ENCODE measurements around the gene NXPE3. TPM values are rescaled to one million over a fixed set of nuclear protein-coding genes. Genes with fewer than 3 reads are reported as not detected.
"Not testable (repeated sequence)": the region's sequence is repeated elsewhere in the genome, so short reads cannot be mapped to it uniquely, and the experiment has no call there.

NXPE3 gene
- total RNA-seq, 2 experiments from 2014 or later = 37.4 to 37.5 TPM

DNA sequence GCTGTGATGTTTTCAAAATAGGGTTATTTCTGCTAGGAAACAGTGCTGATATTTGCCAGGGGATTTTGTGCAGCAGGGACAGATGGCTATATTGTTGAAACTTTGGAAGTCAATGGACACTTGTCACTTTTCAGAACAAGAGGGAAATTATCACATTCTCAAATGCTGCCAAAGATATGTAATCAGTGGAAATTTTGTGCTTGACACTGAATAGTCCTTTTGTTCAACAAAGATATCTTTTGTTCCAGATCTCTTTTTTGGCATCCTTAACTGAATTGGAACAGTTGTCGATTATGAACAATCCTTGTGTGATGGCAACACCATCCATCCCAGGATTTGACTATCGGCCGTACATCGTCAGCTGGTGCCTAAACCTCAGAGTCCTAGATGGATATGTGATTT is 46.8 kb upstream of the NXPE3 start:
- Mint-ChIP-seq H3K36me3 (ENCODE audit: low read depth) (peaks cover 86% of the 10 kb centered on the region), H3K27me3 (no peaks in the 10 kb centered on the region), H3K9me3 (no peaks in the 10 kb centered on the region), H3K4me3 (no peak overlapping the region), H3K27ac (no peak overlapping the region), H3K4me1 (ENCODE audit: low read depth) (no peaks in the 10 kb centered on the region)
- Histone ChIP-seq H3K4me1 (ENCODE audit: insufficient read depth, low read length) (no peaks in the 10 kb centered on the region), H3K27ac (ENCODE audit: low read depth in 1 of 2, low read length in 2 of 2) (no peak overlapping the region), H3K4me3 (ENCODE audit: low read length) (no peak overlapping the region), H3K27me3 (ENCODE audit: control insufficient read depth in 1 of 2, insufficient read depth in 2 of 2, low read length in 2 of 2) (no peaks in the 10 kb centered on the region), H3K9me3 (ENCODE audit: control insufficient read depth in 1 of 2, insufficient read depth in 1 of 2, low read length in 2 of 2) (no peaks in the 10 kb centered on the region), H3K36me3 (ENCODE audit: insufficient read depth, low read length) (peaks cover 82% of the 10 kb centered on the region)
- CTCF ChIA-PET = no interaction called here
- no peak for TF ChIP-seq CTCF (IDR thresholded peaks at IDR 0.05)
- ATAC-seq (ENCODE audit: poor library complexity) (no peak), DNase-seq (no peak)
- POLR2A ChIA-PET = interaction anchor here (0.9 kb wide), 1 partner anchor 8 kb away, joined by 5 read pairs; the partner anchor contains the start of gene CEP97
- intact Hi-C loops (cut with DNase I, micrococcal nuclease) = no loop called here

DNA sequence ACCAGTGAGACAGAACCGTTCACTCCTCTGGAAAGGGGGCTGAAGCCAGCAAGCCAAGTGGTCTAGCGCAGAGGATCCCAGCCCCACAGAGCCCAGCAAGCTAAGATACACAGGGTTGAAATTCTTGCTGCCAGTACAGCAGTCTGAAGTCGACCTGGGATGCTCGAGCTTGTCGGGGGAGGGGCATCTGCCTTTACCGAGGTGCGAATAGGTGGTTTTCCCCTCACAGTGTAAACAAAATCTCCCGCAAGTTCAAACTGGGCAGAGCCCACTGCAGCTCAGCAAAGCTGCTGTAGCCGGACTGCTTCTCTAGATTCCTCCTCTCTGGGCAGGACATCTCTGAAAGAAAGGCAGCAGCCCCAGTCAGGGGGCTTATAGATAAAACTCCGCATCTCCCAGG is 43.2 kb upstream of the NXPE3 start:
- H3K9me3 ChIP-seq (ENCODE audit: control insufficient read depth in 1 of 2, insufficient read depth in 1 of 2, low read length in 2 of 2) = no peaks in the 10 kb centered on the region
- no peaks in the 10 kb centered on the region for H3K27me3 ChIP-seq (ENCODE audit: control insufficient read depth in 1 of 2, insufficient read depth in 2 of 2, low read length in 2 of 2)
- ChIA-PET CTCF (interaction anchor here (0.6 kb wide), 1 partner anchor 37 kb away, joined by 4 read pairs; no protein-coding TSS in a partner anchor), POLR2A (interaction anchor here (1.4 kb wide), 1 partner anchor 49 kb away, joined by 4 read pairs; the partner anchor contains the start of gene RPL24)
- Mint-ChIP-seq H3K36me3 (ENCODE audit: low read depth) (peaks cover 77% of the 10 kb centered on the region), H3K27me3 (no peaks in the 10 kb centered on the region), H3K9me3 (no peaks in the 10 kb centered on the region), H3K4me1 (ENCODE audit: low read depth) (no peaks in the 10 kb centered on the region), H3K4me3 (no peak overlapping the region), H3K27ac (no peak overlapping the region)
- no peak for TF ChIP-seq CTCF (IDR thresholded peaks at IDR 0.05)
- no peaks in the 10 kb centered on the region for H3K4me1 ChIP-seq (ENCODE audit: insufficient read depth, low read length)
- DNase-seq = no peak
- H3K36me3 ChIP-seq (ENCODE audit: insufficient read depth, low read length) = peaks cover 57% of the 10 kb centered on the region
- no peak for ATAC-seq (ENCODE audit: poor library complexity)
- H3K27ac ChIP-seq (ENCODE audit: low read depth in 1 of 2, low read length in 2 of 2) = no peak overlapping the region
- H3K4me3 ChIP-seq (ENCODE audit: low read length) = no peak overlapping the region
- intact Hi-C loops (cut with DNase I, micrococcal nuclease) = no loop called here

- H3K4me3 ChIP-seq (ENCODE audit: low read length); H3K9me3 Mint-ChIP-seq; H3K27ac ChIP-seq (ENCODE audit: low read depth in 1 of 2, low read length in 2 of 2); H3K27ac Mint-ChIP-seq; ATAC-seq (ENCODE audit: poor library complexity); CTCF ChIA-PET; DNase-seq; H3K27me3 ChIP-seq (ENCODE audit: control insufficient read depth in 1 of 2, insufficient read depth in 2 of 2, low read length in 2 of 2); H3K9me3 ChIP-seq (ENCODE audit: control insufficient read depth in 1 of 2, insufficient read depth in 1 of 2, low read length in 2 of 2); H3K4me1 ChIP-seq (ENCODE audit: insufficient read depth, low read length); H3K4me3 Mint-ChIP-seq; H3K27me3 Mint-ChIP-seq; H3K4me1 Mint-ChIP-seq (ENCODE audit: low read depth); POLR2A ChIA-PET; H3K36me3 ChIP-seq (ENCODE audit: insufficient read depth, low read length): not testable (repeated sequence)
- peaks cover 47% of the 10 kb centered on the region for H3K36me3 Mint-ChIP-seq (ENCODE audit: low read depth)
- intact Hi-C loops (cut with DNase I, micrococcal nuclease) = loop anchor here in 1 of 2 experiments (1.0 kb wide), 1 partner anchor 34 kb away; no protein-coding TSS in a partner anchor
These were observed 37.1 kb upstream of the NXPE3 start for GRCh38 chr3:101741914-101742313.

- H3K36me3 Mint-ChIP-seq (ENCODE audit: low read depth) = peaks cover 32% of the 10 kb centered on the region
- no peak overlapping the region for H3K27ac ChIP-seq (ENCODE audit: low read depth in 1 of 2, low read length in 2 of 2)
- no peak for ATAC-seq (ENCODE audit: poor library complexity)
- no peak overlapping the region for H3K27ac Mint-ChIP-seq
- H3K4me3 Mint-ChIP-seq = no peak overlapping the region
- ChIA-PET POLR2A (interaction anchor here (0.8 to 2.3 kb wide), 4 partner anchors 20 to 794 kb away, joined by 3 to 7 read pairs (median 3); partner anchors contain the start of genes CEP97 and RPL24), CTCF (no interaction called here)
- intact Hi-C loops (cut with DNase I, micrococcal nuclease) = no loop called here
- TF ChIP-seq CTCF (IDR thresholded peaks at IDR 0.05) = no peak
- no peaks in the 10 kb centered on the region for H3K27me3 ChIP-seq (ENCODE audit: control insufficient read depth in 1 of 2, insufficient read depth in 2 of 2, low read length in 2 of 2)
- H3K4me1 Mint-ChIP-seq (ENCODE audit: low read depth) = no peaks in the 10 kb centered on the region
- H3K9me3 Mint-ChIP-seq = no peaks in the 10 kb centered on the region
- no peak overlapping the region for H3K4me3 ChIP-seq (ENCODE audit: low read length)
- no peaks in the 10 kb centered on the region for H3K36me3 ChIP-seq (ENCODE audit: insufficient read depth, low read length)
- H3K9me3 ChIP-seq (ENCODE audit: control insufficient read depth in 1 of 2, insufficient read depth in 1 of 2, low read length in 2 of 2) = no peaks in the 10 kb centered on the region
- no peaks in the 10 kb centered on the region for H3K4me1 ChIP-seq (ENCODE audit: insufficient read depth, low read length)
- no peaks in the 10 kb centered on the region for H3K27me3 Mint-ChIP-seq
- DNase-seq = no peak
These were observed 34.2 kb upstream of the NXPE3 start for GRCh38 chr3:101744811-101745210.

DNA sequence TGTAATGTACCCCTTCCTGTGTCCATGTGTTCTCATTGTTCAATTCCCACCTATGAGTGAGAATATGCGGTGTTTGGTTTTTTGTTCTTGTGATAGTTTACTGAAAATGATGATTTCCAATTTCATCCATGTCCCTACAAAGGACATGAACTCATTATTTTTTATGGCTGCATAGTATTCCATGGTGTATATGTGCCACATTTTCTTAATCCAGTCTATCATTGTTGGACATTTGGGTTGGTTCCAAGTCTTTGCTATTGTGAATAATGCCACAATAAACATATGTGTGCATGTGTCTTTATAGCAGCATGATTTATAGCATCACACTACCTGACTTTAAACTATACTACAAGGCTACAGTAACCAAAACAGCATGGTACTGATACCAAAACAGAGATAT is 33.1 kb upstream of the NXPE3 start:
- not testable (repeated sequence) for H3K27me3 Mint-ChIP-seq; H3K4me1 Mint-ChIP-seq (ENCODE audit: low read depth); ATAC-seq (ENCODE audit: poor library complexity)

More for the DNA sequence above, 33.1 kb upstream of the NXPE3 start:
- H3K27ac Mint-ChIP-seq; H3K4me1 ChIP-seq (ENCODE audit: insufficient read depth, low read length); H3K4me3 ChIP-seq (ENCODE audit: low read length); H3K36me3 ChIP-seq (ENCODE audit: insufficient read depth, low read length); H3K9me3 ChIP-seq (ENCODE audit: control insufficient read depth in 1 of 2, insufficient read depth in 1 of 2, low read length in 2 of 2); intact Hi-C loops (cut with DNase I, micrococcal nuclease); H3K9me3 Mint-ChIP-seq; DNase-seq; CTCF ChIA-PET; H3K4me3 Mint-ChIP-seq; POLR2A ChIA-PET; H3K27me3 ChIP-seq (ENCODE audit: control insufficient read depth in 1 of 2, insufficient read depth in 2 of 2, low read length in 2 of 2); H3K27ac ChIP-seq (ENCODE audit: low read depth in 1 of 2, low read length in 2 of 2): not testable (repeated sequence)
- peaks cover 36% of the 10 kb centered on the region for H3K36me3 Mint-ChIP-seq (ENCODE audit: low read depth)
